Pulmonary artery endothelial cell (primary cell): ENCODE data around the gene CAB39. TPM values are rescaled to one million over a fixed set of nuclear protein-coding genes. Genes with fewer than 3 reads are reported as not detected.
"Not testable (repeated sequence)": the region's sequence is repeated elsewhere in the genome, so short reads cannot be mapped to it uniquely, and the experiment has no call there.

Source experiments
- DNase-seq: peaks from one replicate; pipeline ENCODE4 v3.0.0-alpha.2; 2011; ENCODE audit warnings: low read depth, low spot score
- total RNA-seq: library from RNA; depleted of rRNA; stranded (reverse); fragments of >200 nt; gene quantifications from 2 replicates; pipeline ENCODE4 v1.2.3, GENCODE V29; 2014

CAB39 gene
- total RNA-seq, 1 donor from 2014 or later: 70.8 TPM

DNA sequence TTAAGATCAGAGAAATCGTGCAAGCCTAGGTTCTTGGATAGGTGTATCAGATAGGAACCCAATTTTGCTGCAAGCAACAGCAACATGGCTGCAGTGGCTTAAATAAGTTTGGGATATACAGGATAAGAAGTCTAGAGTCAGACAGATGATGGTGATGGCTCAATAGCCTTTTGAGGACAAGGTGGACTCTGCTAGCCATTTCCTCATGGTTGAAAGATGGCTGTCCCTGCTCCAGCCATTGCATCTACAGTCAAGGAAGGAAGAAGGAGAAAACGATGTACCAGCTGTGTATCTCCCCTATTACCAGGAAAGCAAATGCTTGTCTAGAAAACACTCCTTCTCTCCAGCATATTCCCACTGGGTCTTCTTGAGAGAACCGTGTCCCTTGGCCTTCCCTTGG lies 30.1 kb upstream of the CAB39 start:
- no peak for DNase-seq

- no peak for DNase-seq
Observed at GRCh38 chr2:230684270-230685168, 28.1 kb upstream of the CAB39 start.

DNA sequence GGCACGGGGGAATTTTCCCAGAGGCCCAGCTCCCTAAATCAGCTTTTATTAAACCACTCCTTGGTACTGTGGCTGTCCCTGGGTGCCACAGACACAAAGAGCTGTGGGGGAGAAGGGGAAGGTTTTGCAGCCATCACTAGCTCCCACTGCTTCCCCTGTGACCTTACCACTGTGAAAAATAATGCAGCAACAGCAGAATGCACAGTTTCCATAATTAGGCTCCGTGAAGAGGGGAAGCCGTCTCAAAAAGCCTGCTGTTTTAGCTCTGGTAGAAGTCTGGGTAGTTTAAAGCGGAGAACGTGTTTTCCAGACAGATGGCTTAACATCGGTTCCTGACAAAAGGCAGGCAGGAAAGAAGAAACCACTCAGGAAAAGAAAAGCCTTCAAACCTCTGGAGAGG lies 27.5 kb upstream of the CAB39 start:
- no peak for DNase-seq

DNA sequence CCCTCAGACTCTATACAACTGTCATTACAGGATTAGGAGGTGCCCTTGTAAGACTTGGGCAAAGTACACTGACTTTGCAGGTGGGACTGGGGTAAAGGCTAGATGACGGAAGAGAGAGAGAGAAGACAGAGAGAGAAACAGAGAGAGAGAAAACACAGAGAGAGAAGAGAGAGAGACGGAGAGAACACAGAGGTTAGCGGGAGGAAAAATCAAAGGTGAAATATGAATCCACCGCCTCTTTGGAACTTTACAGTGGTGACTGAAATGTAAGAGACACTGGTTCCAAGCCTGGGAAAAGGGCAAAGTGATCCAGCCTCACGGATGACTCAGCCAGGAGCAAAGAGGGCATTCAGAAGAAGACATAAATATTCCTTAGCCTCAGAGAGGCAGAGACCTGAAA lies 25.1 kb upstream of the CAB39 start:
- DNase-seq: no peak

GRCh38 chr2:230688490-230688889 lies 24.2 kb upstream of the CAB39 start:
- DNase-seq: no peak

DNA sequence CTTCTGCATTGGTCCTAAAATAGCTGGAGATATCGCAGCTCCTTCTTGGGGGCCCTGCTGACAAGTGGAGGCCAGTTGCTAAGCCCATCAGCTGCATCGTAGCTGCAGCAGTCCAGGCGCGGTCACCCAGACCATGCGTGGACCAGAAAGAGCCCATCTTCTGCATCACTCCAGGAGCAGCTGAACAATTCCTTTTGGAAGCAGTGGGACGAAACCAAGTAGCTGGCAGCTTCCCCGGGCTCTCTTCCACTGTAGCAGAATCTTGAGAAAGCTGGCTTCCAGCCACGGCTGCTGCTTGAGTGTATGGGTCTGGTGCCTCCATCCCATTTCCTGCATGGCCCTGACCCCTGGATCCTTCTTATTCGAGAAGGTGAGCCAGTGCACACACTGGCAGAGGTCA lies 22.2 kb upstream of the CAB39 start:
- no peak for DNase-seq

- DNase-seq: no peak
Observed at GRCh38 chr2:230691005-230691647, 21.5 kb upstream of the CAB39 start.

GRCh38 chr2:230692760-230693159 lies 19.9 kb upstream of the CAB39 start:
- DNase-seq: no peak

DNA sequence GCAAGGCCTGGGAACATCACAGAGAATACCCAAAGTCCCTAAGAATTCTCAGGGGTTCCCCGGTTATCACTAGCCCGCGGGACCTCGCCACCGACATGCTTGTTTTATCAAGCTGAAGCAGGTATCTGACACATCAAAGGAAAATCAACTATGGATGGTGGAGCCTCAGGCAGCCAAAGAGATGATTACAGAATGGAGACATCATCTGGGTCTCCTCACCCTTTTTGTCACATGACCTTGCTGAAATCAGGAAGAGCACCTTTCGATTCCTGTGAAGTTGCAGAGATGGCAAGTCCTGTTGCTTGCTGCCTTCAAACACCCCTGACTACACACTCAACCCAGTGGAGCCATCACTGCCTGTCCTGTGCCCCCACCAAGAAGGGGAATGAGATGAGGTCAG lies 19.2 kb upstream of the CAB39 start:
- DNase-seq: no peak

DNA sequence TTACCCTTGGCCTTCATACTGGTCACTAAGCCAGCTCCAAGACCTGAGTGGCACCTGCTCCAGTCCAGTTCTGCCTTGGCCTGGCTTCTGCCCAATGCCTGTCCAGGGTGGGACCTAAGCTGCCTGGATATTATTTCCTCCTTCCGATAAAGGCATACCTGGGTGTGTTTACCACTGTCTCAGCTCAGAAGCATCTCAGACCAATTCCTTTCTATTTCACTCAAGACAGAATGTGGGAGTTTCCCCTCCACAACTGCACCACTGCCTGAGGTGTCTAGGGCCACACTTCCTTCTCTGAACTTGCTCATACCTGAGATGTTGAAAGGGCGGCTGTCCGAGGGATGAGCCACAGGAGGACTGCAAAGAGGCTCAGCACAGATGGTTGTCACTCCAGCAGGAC lies 18.4 kb upstream of the CAB39 start:
- DNase-seq: no peak

- DNase-seq: no peak
Observed at GRCh38 chr2:230695551-230695950, 17.1 kb upstream of the CAB39 start.

DNA sequence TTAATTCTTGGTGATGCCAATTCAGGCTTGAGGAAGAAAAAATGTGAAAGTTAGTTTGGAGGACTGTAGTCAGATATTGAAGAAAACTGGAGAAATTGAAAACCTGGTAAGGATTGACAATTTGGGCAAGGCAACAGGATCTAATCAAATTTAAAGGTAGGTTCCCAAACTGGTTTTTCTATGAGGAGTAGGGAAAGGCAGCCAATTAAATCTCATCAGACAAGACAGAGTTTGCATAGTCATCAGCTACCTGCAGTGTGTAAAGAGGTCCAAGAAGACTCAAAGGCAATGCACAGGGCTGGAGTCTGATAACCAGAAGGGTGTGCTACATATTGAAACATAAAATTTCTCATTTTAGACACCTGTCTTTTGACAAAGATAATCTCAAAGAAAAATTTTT lies 16.0 kb upstream of the CAB39 start:
- no peak for DNase-seq

- no peak for DNase-seq
Observed at GRCh38 chr2:230697676-230698075, 15.0 kb upstream of the CAB39 start.

- DNase-seq: not testable (repeated sequence)
Observed at GRCh38 chr2:230698753-230699152, 13.9 kb upstream of the CAB39 start.

- no peak for DNase-seq
Observed at GRCh38 chr2:230700447-230700846, 12.2 kb upstream of the CAB39 start.

DNA sequence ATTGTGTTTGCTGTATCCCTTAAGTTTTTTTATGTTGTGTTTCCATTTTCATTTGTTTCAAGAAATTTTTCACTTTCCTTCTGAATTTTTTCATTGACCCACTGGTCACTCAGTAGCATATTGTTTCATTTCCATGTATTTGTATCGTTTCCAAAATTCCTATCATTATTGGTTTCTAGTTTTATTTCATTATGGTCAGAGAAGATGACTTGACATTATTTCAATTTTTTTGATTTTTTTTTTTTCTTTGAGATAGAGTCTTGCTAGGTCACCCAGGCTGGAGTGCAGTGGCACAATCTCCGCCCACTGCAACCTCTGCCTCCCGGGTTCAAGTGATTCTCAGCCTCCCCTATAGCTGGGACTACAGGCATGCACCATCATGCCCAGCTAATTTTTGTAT lies 11.3 kb upstream of the CAB39 start:
- DNase-seq: no peak

- DNase-seq: not testable (repeated sequence)
Observed at GRCh38 chr2:230702457-230702856, 10.2 kb upstream of the CAB39 start.

GRCh38 chr2:230703514-230703913 lies 9.1 kb upstream of the CAB39 start:
- no peak for DNase-seq

- DNase-seq: no peak
Observed at GRCh38 chr2:230706053-230706521, 6.6 kb upstream of the CAB39 start.

DNA sequence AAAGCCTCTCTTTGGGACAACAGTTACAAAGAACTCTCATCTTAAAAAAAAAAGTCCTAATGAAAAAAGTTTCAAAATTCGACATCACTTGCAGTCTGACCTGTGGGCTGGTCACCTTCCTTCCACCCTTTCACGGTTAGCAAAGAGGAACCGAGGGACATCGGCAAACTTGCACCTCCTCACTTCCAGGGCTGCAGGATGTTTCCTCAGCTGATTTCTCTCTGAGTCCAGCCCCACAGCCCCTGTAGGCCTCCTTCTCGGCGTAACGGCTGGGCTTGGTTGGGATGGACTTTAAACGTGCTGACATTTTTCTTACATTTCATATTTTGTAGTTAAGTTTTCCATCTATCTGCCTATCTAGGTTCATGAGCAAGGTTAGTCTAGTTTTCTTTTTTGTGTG lies 5.7 kb upstream of the CAB39 start:
- DNase-seq: no peak

DNA sequence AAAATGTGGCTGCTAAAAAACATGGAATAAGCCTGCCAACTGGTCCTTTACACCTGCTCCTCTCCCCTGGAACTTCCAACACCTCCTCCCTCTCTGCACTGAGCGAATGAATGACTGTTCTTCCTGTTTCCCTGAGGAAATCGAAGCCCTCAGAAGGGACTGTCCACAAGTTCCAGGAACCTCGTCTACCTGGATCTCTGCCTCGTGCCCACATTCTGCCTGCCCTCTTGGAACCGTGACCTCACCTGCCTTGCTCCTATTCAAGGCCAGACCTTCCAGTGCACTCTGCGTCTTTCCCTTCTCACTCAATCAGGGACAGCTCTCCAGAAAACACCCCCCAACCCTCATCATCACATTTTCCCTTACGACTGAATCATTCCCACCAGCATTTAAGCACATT lies 4.4 kb upstream of the CAB39 start:
- DNase-seq: no peak

DNA sequence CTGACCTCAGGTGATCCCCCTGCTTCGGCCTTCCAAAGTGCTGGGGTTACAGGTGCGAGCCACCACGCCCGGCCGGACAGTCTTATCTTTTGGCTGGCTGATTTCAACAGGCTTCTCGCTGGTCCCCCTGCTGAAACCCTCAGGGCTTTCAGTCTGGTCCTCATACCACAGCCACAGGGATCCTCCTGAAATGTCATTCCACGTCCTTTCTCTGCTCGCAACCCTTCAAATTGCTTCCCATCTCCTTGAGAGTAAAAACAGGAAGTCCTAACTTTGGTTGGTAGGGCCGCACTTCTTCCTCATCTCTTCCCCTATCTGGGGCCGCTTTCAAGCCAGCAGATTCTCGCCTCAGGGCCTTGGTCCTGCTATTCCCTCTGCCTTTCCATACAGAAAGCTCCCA lies 1.4 kb upstream of the CAB39 start:
- DNase-seq: no peak
